HepG2 (cell line): ENCODE results near the gene MIPEP.

ENCODE experiments used
- EZH2 ChIP-seq: conservative IDR thresholded peaks from 2 replicates; pipeline ENCODE4 v1.6.1; 2012; ENCODE audit warnings: mild to moderate bottlenecking, low read depth, low read length, moderate library complexity
- FOXJ3 ChIP-seq: sonication (generic); formaldehyde crosslinking; IDR thresholded peaks from 2 replicates; pipeline ENCODE4 v1.4.0; 2020; ENCODE audit warnings: missing genetic modification reagents, mild to moderate bottlenecking, borderline replicate concordance
- JUND ChIP-seq: sonication (generic); formaldehyde crosslinking; IDR thresholded peaks from 2 replicates; pipeline ENCODE4 v1.8.0; 2022; ENCODE audit warnings: mild to moderate bottlenecking, missing genetic modification reagents
- KLF9 ChIP-seq: IDR thresholded peaks from 2 replicates; pipeline ENCODE4 v1.6.1; 2016; ENCODE audit warnings: low read depth
- POLR2A ChIP-seq, 2 experiments: IDR thresholded peaks; 2 replicates each; pipeline ENCODE4 v1.6.1; 2011; ENCODE audit warnings: low read depth in 2 of 2, low read length in 2 of 2, mild to moderate bottlenecking in 1 of 2, moderate library complexity in 1 of 2; ENCODE audit not compliant: insufficient read depth in 1 of 2
- TEAD2 ChIP-seq: sonication (generic); formaldehyde crosslinking; IDR thresholded peaks from 2 replicates; pipeline ENCODE4 v1.9.0; 2021; ENCODE audit warnings: missing genetic modification reagents
- ZNF33B ChIP-seq: sonication (generic); formaldehyde crosslinking; IDR thresholded peaks from 2 replicates; pipeline ENCODE4 v1.5.1; 2020; ENCODE audit warnings: mild to moderate bottlenecking, missing genetic modification reagents
- ZNF883 ChIP-seq: sonication (generic); formaldehyde crosslinking; IDR thresholded peaks from 2 replicates; pipeline ENCODE4 v1.5.1; 2020; ENCODE audit warnings: mild to moderate bottlenecking, missing genetic modification reagents; ENCODE audit errors: not compliant biosample characterization
- TF ChIP-seq, protein P1 (sequence below): IDR thresholded peaks from 2 replicates; pipeline ENCODE4 v1.6.1; 2012; ENCODE audit warnings: low read length, improper control_type of control experiment
- TF ChIP-seq, protein P2 (sequence below): IDR thresholded peaks from 2 replicates; pipeline ENCODE4 v1.6.1; 2012; ENCODE audit warnings: inconsistent platforms

DNA sequence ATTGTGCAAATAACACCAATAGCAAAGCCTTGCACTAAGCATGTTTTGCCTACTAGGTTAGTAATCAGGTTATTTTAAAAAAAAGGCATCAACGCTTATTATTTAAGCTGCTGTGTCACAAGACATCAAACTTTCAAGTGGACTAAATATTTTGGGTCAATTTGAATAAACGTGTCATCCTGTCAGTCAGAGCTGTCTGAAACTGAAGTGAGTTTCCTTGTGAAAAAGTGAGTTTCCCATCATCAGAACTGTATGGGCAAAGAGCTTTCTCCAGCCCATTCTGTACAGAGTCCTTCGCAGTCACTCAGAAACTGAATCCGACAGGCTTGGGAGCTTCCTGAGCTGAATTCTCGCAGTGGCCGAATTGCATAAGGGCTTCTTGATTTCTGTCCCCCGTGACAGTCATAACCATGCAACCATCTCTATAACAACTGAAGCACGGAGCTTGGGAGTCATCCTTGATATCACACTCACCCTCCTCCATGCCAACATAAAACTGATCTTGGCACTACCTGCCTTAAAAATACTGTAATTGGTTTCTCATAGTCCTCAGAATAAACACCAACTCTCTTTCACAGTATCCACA, 139.8 kb downstream of the MIPEP start:
- TF ChIP-seq, protein P1, sequence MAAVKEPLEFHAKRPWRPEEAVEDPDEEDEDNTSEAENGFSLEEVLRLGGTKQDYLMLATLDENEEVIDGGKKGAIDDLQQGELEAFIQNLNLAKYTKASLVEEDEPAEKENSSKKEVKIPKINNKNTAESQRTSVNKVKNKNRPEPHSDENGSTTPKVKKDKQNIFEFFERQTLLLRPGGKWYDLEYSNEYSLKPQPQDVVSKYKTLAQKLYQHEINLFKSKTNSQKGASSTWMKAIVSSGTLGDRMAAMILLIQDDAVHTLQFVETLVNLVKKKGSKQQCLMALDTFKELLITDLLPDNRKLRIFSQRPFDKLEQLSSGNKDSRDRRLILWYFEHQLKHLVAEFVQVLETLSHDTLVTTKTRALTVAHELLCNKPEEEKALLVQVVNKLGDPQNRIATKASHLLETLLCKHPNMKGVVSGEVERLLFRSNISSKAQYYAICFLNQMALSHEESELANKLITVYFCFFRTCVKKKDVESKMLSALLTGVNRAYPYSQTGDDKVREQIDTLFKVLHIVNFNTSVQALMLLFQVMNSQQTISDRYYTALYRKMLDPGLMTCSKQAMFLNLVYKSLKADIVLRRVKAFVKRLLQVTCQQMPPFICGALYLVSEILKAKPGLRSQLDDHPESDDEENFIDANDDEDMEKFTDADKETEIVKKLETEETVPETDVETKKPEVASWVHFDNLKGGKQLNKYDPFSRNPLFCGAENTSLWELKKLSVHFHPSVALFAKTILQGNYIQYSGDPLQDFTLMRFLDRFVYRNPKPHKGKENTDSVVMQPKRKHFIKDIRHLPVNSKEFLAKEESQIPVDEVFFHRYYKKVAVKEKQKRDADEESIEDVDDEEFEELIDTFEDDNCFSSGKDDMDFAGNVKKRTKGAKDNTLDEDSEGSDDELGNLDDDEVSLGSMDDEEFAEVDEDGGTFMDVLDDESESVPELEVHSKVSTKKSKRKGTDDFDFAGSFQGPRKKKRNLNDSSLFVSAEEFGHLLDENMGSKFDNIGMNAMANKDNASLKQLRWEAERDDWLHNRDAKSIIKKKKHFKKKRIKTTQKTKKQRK, result no peak
- TF ChIP-seq JUND (CRISPR knock-in tag) (no peak), EZH2 (no peak), KLF9 (CRISPR knock-in tag) (no peak), ZNF883 (CRISPR knock-in tag) (no peak), ZNF33B (CRISPR knock-in tag) (no peak), TEAD2 (CRISPR knock-in tag) (no peak), POLR2A (IDR thresholded peaks at IDR 0.05; ENCODE audit: insufficient read depth in 1 of 2, low read depth in 2 of 2, low read length in 2 of 2) (no peak), FOXJ3 (CRISPR knock-in tag) (no peak)
- TF ChIP-seq, protein P2, sequence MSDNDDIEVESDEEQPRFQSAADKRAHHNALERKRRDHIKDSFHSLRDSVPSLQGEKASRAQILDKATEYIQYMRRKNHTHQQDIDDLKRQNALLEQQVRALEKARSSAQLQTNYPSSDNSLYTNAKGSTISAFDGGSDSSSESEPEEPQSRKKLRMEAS, result no peak
